Osteocyte (in vitro differentiated cells): Measurements from ENCODE around the gene PRKAR2B. TPM values are rescaled to one million over a fixed set of nuclear protein-coding genes. Genes with fewer than 3 reads are reported as not detected.
A peak's percentile ranks its signal among the peaks of the same experiment; 100 is the strongest.

Source experiments
- DNase-seq: peaks from one replicate; pipeline ENCODE4 v3.0.0; 2021; ENCODE audit warnings: mixed read lengths; ENCODE audit not compliant: unreplicated experiment; ENCODE audit errors: extremely low spot score
- H3K27ac Mint-ChIP-seq: one replicate; pipeline ENCODE4 v1.8.0; 2021; ENCODE audit warnings: mild to moderate bottlenecking, mixed read lengths; ENCODE audit not compliant: unreplicated experiment
- H3K27me3 Mint-ChIP-seq: one replicate; pipeline ENCODE4 v1.8.0; 2021; ENCODE audit warnings: mixed read lengths; ENCODE audit not compliant: unreplicated experiment
- H3K36me3 Mint-ChIP-seq: one replicate; pipeline ENCODE4 v1.8.0; 2021; ENCODE audit warnings: mixed read lengths; ENCODE audit not compliant: unreplicated experiment
- H3K4me1 Mint-ChIP-seq: one replicate; pipeline ENCODE4 v1.8.0; 2021; ENCODE audit warnings: mixed read lengths; ENCODE audit not compliant: unreplicated experiment
- H3K4me3 Mint-ChIP-seq: one replicate; pipeline ENCODE4 v1.8.0; 2021; ENCODE audit warnings: mild to moderate bottlenecking, moderate library complexity, mixed read lengths; ENCODE audit not compliant: unreplicated experiment
- H3K9me3 Mint-ChIP-seq: one replicate; pipeline ENCODE4 v1.8.0; 2021; ENCODE audit warnings: mixed read lengths; ENCODE audit not compliant: unreplicated experiment
- total RNA-seq: library from RNA; stranded (reverse); gene quantifications from 2 replicates; pipeline ENCODE4 v1.2.1, GENCODE V29; 2021
- TF ChIP-seq, protein P1 (sequence below): fragments of 200-600 bp; sonication (generic); IDR thresholded peaks from 2 replicates; pipeline ENCODE4 v1.5.0; 2021; ENCODE audit warnings: antibody characterized with exemption, mild to moderate bottlenecking, moderate library complexity

The PRKAR2B gene
- total RNA-seq, 1 donor from 2014 or later: 3.3 TPM

DNA sequence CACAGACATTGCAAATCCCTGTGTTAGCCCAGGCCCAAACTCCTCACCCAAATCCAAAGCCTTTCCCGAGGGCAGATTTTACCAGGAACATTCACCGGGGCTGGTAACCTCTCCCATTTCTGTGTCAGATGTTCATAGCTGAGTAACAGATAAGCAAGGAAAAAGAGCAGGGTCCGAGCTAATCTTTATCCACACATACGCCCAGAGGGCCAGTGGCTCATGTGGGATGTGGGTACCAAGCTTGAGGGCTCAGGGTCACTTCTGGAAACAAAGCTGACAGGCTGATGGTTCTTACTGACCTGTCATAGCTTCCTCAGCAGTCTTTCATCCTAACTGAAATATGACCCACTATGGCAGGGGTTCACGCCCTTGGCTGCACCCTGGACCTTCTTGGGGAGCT lies 164.1 kb downstream of the PRKAR2B start:
- peaks cover 5% of the 10 kb centered on the region for H3K9me3 Mint-ChIP-seq
- no peaks in the 10 kb centered on the region for H3K27me3 Mint-ChIP-seq
- H3K27ac Mint-ChIP-seq: peak overlapping the region; percentile 94
- peaks cover 38% of the 10 kb centered on the region for H3K36me3 Mint-ChIP-seq
- no peak overlapping the region for H3K4me3 Mint-ChIP-seq
- TF ChIP-seq, protein P1, sequence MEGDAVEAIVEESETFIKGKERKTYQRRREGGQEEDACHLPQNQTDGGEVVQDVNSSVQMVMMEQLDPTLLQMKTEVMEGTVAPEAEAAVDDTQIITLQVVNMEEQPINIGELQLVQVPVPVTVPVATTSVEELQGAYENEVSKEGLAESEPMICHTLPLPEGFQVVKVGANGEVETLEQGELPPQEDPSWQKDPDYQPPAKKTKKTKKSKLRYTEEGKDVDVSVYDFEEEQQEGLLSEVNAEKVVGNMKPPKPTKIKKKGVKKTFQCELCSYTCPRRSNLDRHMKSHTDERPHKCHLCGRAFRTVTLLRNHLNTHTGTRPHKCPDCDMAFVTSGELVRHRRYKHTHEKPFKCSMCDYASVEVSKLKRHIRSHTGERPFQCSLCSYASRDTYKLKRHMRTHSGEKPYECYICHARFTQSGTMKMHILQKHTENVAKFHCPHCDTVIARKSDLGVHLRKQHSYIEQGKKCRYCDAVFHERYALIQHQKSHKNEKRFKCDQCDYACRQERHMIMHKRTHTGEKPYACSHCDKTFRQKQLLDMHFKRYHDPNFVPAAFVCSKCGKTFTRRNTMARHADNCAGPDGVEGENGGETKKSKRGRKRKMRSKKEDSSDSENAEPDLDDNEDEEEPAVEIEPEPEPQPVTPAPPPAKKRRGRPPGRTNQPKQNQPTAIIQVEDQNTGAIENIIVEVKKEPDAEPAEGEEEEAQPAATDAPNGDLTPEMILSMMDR: no peak
- no peak for DNase-seq
- H3K4me1 Mint-ChIP-seq: peaks cover 36% of the 10 kb centered on the region

GRCh38 chr7:107209565-107209964 lies 165.1 kb downstream of the PRKAR2B start:
- TF ChIP-seq, protein P1: no peak
- peaks cover 10% of the 10 kb centered on the region for H3K9me3 Mint-ChIP-seq
- DNase-seq: no peak
- peaks cover 32% of the 10 kb centered on the region for H3K36me3 Mint-ChIP-seq
- peak overlapping the region; percentile 56 for H3K27ac Mint-ChIP-seq
- no peaks in the 10 kb centered on the region for H3K27me3 Mint-ChIP-seq
- H3K4me1 Mint-ChIP-seq: peaks cover 36% of the 10 kb centered on the region
- H3K4me3 Mint-ChIP-seq: no peak overlapping the region

DNA sequence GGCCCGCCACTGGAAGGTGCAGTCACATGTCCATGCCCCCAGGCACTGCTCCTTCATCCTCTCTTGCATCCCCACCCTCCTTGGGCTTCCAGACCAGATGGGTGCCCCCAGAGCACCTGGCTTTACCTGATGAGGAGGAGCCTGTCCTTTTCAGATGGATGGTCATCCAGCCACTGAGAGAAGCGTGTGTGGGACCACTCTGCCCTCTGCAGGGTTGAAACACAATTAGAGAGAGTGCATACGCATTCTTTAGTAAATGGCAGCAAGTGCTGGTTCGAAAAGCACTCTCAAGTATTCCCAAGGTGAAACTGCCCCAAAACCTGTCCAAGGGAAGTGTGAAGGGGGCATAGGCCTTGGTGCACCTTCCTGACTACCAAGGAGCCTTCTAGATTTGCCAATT lies 165.9 kb downstream of the PRKAR2B start:
- Mint-ChIP-seq H3K4me1 (peaks cover 36% of the 10 kb centered on the region), H3K27ac (no peak overlapping the region), H3K36me3 (peaks cover 27% of the 10 kb centered on the region), H3K9me3 (peaks cover 10% of the 10 kb centered on the region), H3K27me3 (no peaks in the 10 kb centered on the region), H3K4me3 (no peak overlapping the region)
- no peak for DNase-seq
- TF ChIP-seq, protein P1: no peak

Other genes with a start within 250 kb of the PRKAR2B start
- not detected in 2 replicates for gene PIK3CG, start 179.4 kb upstream of the PRKAR2B start, total RNA-seq
- 84.6 and 108 TPM in 2 replicates for gene HBP1, start 124.3 kb downstream of the PRKAR2B start, total RNA-seq